Right ventricle myocardium inferior (tissue), 1 donor: ENCODE measurements around the gene GGA2. TPM values are rescaled to one million over a fixed set of nuclear protein-coding genes. Genes with fewer than 3 reads are reported as not detected.
A peak's percentile ranks its signal among the peaks of the same experiment; 100 is the strongest.

Experiments
- ATAC-seq: fragments of 200-7000 bp; cut with Tn5 transposase; one replicate; pipeline ENCODE4 v1.9.1; 2020; ENCODE audit warnings: mild to moderate bottlenecking, moderate library complexity
- DNase-seq: peaks from one replicate; pipeline ENCODE4 v3.0.0; 2021; ENCODE audit errors: missing footprints
- intact Hi-C: fragments of 100-400 bp; cut with DNase I; formaldehyde crosslinking; loops from one replicate; pipeline ENCODE4 v1.11.0; 2022
- total RNA-seq: library from RNA; stranded (reverse); fragmentation: NEBNext Ultra II Directional; extraction: Animal tissue kit (Norgen Biotek cat#: 25700); gene quantifications from one replicate; pipeline ENCODE4 v1.2.1, GENCODE V29; 2021
- donor health status: DM: no; HTN: yes; CAD: no; lungs with severe emphysema.

Gene GGA2
- total RNA-seq, 1 donor from 2014 or later, result 51.7 TPM

DNA sequence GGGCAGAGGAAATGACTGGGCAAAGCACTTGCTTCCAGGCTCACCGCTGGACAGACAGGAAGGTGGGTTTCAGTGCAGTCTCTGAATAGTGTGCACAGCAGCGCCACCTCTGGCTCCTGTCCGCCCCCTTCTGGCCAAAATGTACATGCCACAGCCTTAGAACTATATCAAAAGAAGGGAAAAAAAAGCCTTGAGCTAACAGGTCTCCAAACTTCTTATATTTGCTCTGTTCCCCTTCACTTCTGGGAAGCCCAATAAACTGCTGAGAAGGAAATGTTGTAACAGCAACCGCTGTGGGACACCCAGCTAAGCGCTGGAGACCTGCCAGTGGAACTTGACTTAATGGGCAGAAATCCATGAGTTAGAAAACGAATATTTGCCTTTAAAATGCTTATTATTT is 74.8 kb downstream of the GGA2 start:
- intact Hi-C loops, result loop anchor here (10.0 kb wide), 1 partner anchor 361 kb away; no protein-coding TSS in a partner anchor
- ATAC-seq, result peak; percentile 66
- DNase-seq, result no peak

DNA sequence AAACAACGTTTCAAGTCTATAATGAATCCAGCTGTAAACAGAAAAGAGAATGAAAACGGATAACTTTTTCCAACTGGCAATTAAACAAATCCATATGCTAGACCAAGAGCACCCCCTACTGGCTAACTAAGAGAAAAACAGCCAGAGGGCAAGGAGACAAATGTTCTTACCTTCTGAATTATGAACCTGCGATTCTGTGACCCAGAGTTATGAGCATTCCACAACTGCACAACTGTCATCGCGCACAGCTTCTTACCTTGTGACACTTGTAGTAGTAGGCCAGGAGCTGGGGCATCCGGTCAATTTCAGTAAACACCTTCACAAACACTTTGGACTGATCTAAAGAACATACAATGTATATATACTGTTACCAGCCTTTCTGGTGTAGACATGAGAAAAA is 75.9 kb downstream of the GGA2 start:
- ATAC-seq (no peak), DNase-seq (no peak)
- intact Hi-C loops, result loop anchor here (1.0 to 10.0 kb wide), 2 partner anchors 252 to 360 kb away; partner anchors contain the start of gene SCNN1G

DNA sequence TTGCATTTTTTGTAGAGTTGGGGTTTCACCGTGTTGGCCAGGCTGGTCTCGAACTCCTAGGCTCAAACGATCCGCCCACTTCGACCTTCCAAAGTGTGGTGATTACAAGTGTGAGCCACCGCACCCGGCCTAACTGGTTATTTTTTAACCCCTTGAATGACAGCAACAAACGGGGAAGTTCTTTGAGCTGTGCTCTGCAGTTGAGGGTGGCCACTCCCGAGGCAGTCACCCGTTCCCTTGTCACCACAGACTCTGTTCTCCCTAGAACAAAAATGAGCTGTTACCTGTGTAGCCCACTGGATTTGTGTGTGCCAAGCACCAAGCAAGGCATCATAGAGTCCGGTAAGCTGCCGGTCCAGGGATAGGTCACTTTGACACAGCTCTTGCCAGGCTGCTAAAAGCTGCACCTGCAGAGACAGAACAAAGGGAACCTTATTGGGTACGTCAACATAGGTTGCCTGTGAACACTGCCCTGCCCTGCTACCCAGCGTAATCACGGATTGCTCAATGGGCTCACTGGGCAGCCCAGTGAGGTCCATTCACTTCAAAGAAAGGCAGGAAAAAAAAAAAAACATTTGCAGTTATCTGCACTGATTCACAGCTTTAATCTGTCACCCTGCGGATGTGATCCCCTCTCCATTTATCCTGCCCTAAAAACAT is 76.9 kb downstream of the GGA2 start:
- intact Hi-C loops, result loop anchor here (10.0 kb wide), 1 partner anchor 359 kb away; no protein-coding TSS in a partner anchor
- ATAC-seq, result no peak
- DNase-seq, result no peak

DNA sequence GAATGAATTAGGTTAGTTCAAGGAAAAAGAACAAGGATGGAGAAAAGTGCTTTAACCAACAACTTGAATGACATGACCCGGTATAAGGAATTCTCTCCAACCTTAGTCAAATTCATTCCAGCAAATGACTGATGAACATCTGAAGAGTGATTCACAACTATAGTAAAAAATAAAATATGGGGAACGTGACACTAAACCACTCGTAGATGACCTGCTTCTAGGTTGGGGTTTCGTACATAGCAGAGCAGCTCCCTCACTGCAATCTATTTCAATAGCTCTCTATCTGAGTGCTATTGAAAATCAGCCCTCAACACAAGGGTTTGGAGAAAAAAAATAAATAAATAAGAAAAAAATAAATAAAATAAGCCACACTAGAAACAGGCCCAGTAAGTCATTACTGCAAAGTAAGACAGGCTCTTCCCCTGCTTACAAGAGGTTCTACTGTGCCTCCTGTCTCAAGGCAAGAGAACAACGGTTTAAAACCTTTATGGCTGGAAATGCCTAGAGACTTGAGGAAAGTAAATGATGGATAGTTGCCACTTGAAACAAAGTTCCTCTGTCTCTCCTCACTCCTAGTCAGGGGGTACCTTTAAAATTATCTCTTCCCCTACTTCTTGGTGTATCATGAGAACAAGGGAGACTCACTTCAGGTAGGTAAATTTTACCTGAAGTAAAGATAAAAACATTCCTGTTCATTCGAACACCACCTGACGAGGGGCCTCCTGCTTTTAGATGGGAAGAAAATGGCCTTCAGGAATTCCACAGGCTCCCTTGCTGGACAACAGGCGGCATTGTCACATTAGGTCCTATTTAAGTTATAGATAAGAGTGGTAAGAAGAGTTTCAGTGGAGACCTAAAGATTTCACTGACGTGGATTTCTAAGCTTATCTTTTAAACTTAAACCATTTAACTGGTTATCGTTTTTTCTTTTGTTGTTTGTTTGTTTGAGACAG is 77.8 kb downstream of the GGA2 start:
- no peak for ATAC-seq
- no peak for DNase-seq
- intact Hi-C loops, result loop anchor here (10.0 kb wide), 1 partner anchor 358 kb away; no protein-coding TSS in a partner anchor

DNA sequence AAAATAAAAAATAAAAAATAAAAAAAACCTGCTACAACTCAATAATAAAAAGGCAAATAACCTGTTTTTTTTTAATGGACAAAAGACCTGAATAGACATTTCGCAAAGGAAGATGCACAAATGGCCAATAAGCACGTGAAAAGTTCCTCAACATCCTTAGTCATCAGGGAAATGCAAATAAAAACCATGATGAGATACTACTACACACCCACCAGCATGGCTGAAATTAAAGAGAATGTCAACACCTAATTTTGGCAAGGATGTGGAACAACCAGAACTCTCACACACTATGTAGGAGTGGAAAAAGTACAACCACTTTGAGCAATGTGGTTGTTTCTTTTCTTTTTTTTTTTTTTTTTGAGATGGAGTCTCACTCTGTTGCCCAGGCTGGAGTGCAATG is 81.9 kb downstream of the GGA2 start:
- intact Hi-C loops, result loop anchor here (10.0 kb wide), 1 partner anchor 1444 kb away; no protein-coding TSS in a partner anchor
- DNase-seq (no peak), ATAC-seq (no peak)

DNA sequence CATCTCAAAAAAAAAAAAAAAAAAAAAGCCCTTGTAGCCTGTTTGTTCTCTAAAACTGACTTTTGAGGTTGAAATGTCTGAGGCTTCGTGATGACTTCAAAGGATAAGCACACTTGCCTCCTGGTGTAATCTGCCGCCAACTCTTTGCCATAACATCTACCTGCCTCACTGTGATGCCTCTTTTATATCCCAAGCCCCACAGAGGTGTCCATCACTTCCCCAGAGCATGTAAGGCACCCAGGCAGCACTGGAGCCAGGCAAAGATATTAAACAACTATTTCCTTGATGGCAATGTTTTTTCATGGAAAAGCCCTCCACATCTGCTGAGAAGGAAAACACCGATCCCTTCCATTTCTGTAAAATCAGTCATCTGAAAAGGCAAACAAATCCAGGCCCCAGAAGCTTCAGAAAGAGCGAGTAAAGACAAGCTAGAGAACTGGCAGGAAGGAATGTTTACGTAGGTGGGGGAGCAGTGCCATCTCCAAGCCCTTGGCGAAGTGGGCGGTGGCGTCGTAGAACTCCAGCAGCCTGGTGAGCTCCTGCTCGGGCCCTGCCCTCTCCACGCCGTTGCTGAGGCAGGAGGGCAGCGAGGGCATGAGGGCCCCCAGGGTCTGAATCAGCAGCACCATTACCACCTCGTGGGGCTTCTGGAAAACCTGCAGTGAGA is 85.9 kb downstream of the GGA2 start:
- DNase-seq, result no peak
- no peak for ATAC-seq
- intact Hi-C loops, result loop anchor here (10.0 kb wide), 1 partner anchor 1440 kb away; no protein-coding TSS in a partner anchor

DNA sequence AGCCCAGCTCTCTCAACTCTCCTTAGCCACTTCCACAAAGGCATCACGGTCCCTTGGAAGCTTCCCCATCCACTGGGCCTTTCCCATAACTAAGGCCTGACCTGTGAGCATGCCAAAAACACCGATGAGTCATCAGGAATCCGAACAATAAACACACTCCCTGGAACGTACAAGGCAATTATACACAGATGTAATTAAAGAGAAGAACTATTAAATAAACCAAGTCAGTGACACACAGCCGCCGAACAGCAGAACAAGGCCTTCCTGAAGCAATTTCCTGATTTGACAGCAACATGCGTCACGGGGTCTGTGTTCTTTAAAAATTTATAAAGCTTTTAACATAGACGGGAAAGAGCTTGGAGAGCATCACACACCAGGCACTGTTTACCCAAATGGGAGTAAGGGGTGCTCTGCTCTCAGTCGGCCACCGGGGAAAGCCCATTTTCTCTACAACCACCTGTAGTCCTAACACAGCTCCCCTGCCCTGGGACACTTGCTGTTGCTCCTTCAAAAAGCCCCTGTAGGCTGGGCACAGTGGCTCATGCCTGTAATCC is 86.7 kb downstream of the GGA2 start:
- DNase-seq (no peak), ATAC-seq (peak; percentile 79)
- intact Hi-C loops, result loop anchor here (10.0 kb wide), 1 partner anchor 1439 kb away; no protein-coding TSS in a partner anchor

DNA sequence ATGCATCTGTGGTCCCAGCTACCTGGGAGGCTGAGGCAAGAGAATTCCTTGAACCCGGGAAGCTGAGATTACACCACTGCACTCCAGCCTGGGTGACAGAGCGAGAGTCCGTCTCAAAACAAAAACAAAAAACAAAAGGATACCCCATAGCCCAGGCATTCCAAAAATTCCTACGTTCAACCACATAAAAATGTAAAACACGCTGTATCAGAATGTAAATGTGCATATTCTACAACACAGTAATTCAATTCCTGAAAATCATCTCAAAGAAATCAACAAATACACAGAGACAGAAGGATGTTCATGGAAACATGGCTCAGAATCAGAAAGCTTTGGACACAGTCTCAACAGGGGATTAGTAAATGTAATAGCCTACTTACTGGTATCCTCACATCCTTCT is 90.3 kb downstream of the GGA2 start:
- intact Hi-C loops, result loop anchor here (10.0 kb wide), 1 partner anchor 1435 kb away; no protein-coding TSS in a partner anchor
- ATAC-seq (no peak), DNase-seq (no peak)

DNA sequence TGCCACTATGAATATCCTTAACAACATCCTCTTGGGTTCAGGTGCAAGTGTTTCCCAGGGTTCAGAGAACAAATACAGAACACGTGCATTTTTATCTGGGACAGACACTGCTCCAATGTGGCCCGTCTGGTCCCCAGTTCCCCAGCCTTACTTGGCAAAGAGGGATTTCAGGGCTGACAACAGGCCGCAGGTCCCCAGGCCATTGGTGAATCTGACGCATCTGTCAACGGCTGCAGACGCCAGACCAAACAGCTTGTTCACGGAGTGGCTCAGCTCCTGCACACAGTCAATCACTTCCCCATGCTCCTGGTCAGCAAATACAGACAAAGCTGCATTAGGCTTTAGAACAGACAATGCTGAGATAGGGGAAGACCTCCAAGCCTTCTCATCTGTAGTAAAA is 93.5 kb downstream of the GGA2 start:
- intact Hi-C loops, result no loop called here
- DNase-seq (no peak), ATAC-seq (no peak)

DNA sequence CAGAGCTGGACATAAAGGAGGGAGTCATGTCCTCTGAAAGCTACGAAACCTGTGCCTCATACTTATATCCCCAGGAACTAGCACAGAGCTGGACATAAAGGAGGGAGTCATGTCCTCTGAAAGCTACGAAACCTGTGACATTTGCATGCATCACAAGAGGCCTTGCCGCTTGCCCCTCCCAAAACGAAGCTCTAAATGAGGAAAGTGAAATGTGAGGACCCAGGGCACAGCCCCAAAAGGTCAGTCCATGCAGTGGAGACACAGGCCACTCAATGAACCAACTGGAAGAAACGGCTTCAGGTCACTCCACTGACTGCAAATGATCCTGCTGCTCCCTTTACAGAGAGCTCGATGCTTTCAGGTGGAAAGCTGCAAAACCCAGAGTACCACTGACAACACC is 95.6 kb downstream of the GGA2 start:
- intact Hi-C loops, result no loop called here
- ATAC-seq, result no peak
- DNase-seq, result no peak

Other genes starting within 250 kb of the GGA2 start
- gene SCNN1B, start 208.2 kb downstream of the GGA2 start, total RNA-seq, result 0.27 TPM
- 9.8 TPM for gene COG7, start 57.3 kb downstream of the GGA2 start, total RNA-seq
- gene EARS2, start 46.9 kb upstream of the GGA2 start, total RNA-seq, result 24.9 TPM
- gene UBFD1, start 47.2 kb upstream of the GGA2 start, total RNA-seq, result 66.4 TPM
- 577 TPM for gene NDUFAB1, start 85.8 kb upstream of the GGA2 start, total RNA-seq
- 4.9 TPM for gene PALB2, start 130.8 kb upstream of the GGA2 start, total RNA-seq
- gene DCTN5, start 131.0 kb upstream of the GGA2 start, total RNA-seq, result 38.2 TPM
- gene PLK1, start 168.4 kb upstream of the GGA2 start, total RNA-seq, result 1.2 TPM
- gene ERN2, start 202.7 kb upstream of the GGA2 start, total RNA-seq, result not detected
- not detected for gene CHP2, start 244.5 kb upstream of the GGA2 start, total RNA-seq